H1 (cell line): ENCODE data around the gene PLXND1.
"Not testable (repeated sequence)": the region's sequence is repeated elsewhere in the genome, so short reads cannot be mapped to it uniquely, and the experiment has no call there.

ENCODE experiments used
- EP300 ChIP-seq, 2 experiments: IDR thresholded peaks; 1 replicate in 1 of 2; 2 replicates in 1 of 2; pipeline ENCODE4 v1.6.1; 2011 to 2012; ENCODE audit warnings: low read depth in 2 of 2, low read length in 2 of 2, mild to moderate bottlenecking in 2 of 2, borderline replicate concordance in 1 of 2, inconsistent platforms in 1 of 2, moderate library complexity in 1 of 2
- HDAC6 ChIP-seq: IDR thresholded peaks from one replicate; pipeline ENCODE4 v1.7.1; 2012; ENCODE audit warnings: low read depth, mild to moderate bottlenecking, inconsistent platforms, low read length, moderate library complexity
- SAP30 ChIP-seq: fragments of 300-600 bp; sonication (generic); IDR thresholded peaks from 2 replicates; pipeline ENCODE4 v1.7.1; 2012; ENCODE audit warnings: low read length, moderate library complexity, mild to moderate bottlenecking, inconsistent platforms; ENCODE audit not compliant: insufficient read depth, insufficient replicate concordance
- ZNF274 ChIP-seq: IDR thresholded peaks from 2 replicates; pipeline ENCODE4 v1.7.0; 2012; ENCODE audit warnings: low read length, borderline replicate concordance; ENCODE audit errors: extremely low read depth

GRCh38 chr3:129610794-129611445, 4.4 kb upstream of the PLXND1 start:
- TF ChIP-seq SAP30; HDAC6; EP300 (IDR thresholded peaks at IDR 0.05; ENCODE audit: borderline replicate concordance in 1 of 2, low read depth in 2 of 2, low read length in 2 of 2); ZNF274: not testable (repeated sequence)
